ENCODE measurements around the gene TMEM95. TPM values are rescaled to one million over a fixed set of nuclear protein-coding genes. Genes with fewer than 3 reads are reported as not detected.

Gene TMEM95
- polyA plus RNA-seq, 1 experiment = not detected

GRCh38 chr17:7347630-7348477 is 7.1 kb upstream of the TMEM95 start:
- TF ChIP-seq, protein P1, sequence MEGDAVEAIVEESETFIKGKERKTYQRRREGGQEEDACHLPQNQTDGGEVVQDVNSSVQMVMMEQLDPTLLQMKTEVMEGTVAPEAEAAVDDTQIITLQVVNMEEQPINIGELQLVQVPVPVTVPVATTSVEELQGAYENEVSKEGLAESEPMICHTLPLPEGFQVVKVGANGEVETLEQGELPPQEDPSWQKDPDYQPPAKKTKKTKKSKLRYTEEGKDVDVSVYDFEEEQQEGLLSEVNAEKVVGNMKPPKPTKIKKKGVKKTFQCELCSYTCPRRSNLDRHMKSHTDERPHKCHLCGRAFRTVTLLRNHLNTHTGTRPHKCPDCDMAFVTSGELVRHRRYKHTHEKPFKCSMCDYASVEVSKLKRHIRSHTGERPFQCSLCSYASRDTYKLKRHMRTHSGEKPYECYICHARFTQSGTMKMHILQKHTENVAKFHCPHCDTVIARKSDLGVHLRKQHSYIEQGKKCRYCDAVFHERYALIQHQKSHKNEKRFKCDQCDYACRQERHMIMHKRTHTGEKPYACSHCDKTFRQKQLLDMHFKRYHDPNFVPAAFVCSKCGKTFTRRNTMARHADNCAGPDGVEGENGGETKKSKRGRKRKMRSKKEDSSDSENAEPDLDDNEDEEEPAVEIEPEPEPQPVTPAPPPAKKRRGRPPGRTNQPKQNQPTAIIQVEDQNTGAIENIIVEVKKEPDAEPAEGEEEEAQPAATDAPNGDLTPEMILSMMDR (IDR thresholded peaks at IDR 0.05; ENCODE audit: insufficient read depth, low read depth, low read length) = no peak

DNA sequence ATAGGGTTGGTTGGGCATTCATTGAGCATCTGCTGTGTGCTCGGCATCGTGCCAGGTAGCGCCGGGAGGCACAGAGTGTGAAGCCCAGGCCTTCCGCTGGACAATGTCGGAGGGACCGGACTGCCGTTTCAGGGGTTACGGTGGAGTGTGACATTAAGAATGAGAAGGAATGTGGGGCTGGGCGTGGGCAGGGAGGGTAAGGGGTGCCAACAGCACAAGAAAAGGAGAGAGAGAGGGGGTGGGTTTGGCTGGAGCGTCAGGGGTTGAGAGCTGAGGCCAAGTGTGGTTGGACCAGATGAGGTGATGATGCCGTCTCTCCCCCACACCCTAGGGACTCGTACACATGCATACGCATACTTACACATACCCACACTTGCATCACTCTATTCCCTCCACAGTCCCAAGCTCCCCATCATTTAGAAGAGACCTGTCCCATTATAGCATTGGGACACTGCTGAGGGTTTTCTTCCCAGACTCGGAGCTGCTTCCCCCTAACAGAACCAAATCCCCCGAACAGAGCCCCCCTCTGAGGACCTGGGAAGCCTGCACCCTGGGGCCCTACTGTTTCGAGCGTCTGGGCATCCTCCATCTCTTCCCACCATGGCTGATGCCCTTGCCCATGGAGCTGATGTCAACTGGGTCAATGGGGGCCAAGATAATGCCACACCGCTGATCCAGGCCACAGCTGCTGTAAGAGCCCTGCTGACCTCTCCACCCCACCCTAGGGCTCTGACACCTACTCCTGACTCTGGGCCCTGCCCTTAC is 6.3 kb upstream of the TMEM95 start:
- ChIA-PET POLR2A (interaction anchor here (0.6 to 1.1 kb wide), 2 partner anchors 19 to 212 kb away, joined by 3 read pairs; no protein-coding TSS in a partner anchor), CTCF (interaction anchor here (1.2 to 3.3 kb wide), 2 partner anchors 68 to 212 kb away, joined by 3 to 13 read pairs; partner anchors contain the start of genes SENP3 and SLC2A4)
- Histone ChIP-seq H3K36me3 (ENCODE audit: control insufficient read depth, insufficient read depth, low read length) (no peaks in the 10 kb centered on the region), H3K27me3 (ENCODE audit: control insufficient read depth, insufficient read depth, low read length) (no peaks in the 10 kb centered on the region; the same call in 1 of the 2 replicates), H3K4me3 (ENCODE audit: low read depth, low read length) (no peak overlapping the region)
- no peak for DNase-seq (ENCODE audit: low read depth)
- TF ChIP-seq, protein P1 (IDR thresholded peaks at IDR 0.05; ENCODE audit: insufficient read depth, low read depth, low read length) = no peak

More at GRCh38 chr17:7347630-7348477, 7.1 kb upstream of the TMEM95 start:
- Histone ChIP-seq H3K36me3 (ENCODE audit: control insufficient read depth, insufficient read depth, low read length) (no peaks in the 10 kb centered on the region), H3K27me3 (ENCODE audit: control insufficient read depth, insufficient read depth, low read length) (peaks cover 3% of the 10 kb centered on the region; the same call in 1 of the 2 replicates), H3K4me3 (ENCODE audit: low read depth, low read length) (no peak overlapping the region)
- CTCF ChIA-PET = interaction anchor here (1.2 to 3.3 kb wide), 2 partner anchors 67 to 213 kb away, joined by 3 to 13 read pairs; partner anchors contain the start of genes SENP3 and SLC2A4
- POLR2A ChIA-PET = interaction anchor here (0.6 to 1.1 kb wide), 2 partner anchors 18 to 213 kb away, joined by 3 read pairs; no protein-coding TSS in a partner anchor
- DNase-seq (ENCODE audit: low read depth) = no peak

DNA sequence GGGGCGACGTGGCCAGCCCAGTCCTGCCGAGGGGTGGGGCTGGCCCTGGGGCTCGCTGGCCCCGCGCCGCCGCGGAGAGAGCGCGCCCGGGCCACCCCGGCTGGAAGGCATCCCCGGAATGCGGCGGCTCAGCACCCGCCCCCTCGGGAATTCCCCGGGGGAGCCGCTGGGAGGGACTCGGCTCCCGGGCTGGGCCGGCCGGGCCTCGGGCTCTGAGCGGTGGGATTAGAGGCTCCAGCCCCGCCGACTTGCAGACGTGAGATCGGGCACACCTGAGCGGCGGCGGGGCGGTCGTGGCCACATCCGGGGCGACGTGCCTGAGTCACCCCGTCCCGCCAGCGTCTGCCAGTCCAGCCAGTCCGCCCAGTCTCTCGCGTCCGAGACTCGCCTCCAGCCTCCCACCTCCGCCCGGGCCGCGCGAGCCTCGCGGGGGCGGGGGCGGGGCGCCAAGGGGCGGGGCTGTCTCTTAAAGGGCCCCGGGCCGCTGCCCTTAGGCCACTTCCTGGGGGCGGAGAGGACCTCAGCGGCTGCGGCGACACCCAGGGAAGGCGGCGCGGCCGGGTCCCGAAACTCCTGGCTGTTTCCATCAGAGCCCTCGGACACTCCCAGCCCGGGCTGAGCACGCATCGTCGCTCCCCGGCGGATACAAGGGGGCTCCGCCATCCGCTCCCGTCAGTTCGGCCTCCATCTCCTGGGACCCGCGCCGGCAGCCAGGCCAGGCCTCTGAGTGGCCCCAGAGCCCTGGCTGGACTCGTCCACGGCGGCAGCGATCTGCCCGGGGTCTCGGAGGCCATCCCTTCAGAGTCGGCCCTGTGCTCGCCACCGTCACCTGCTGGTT is 3.1 kb upstream of the TMEM95 start, which contains the start of gene KCTD11:
KCTD11 (plus strand) TSS at position 498 of the 838 bp plus-strand sequence.
- no peaks in the 10 kb centered on the region for H3K36me3 ChIP-seq (ENCODE audit: control insufficient read depth, insufficient read depth, low read length)
- TF ChIP-seq, protein P1 (IDR thresholded peaks at IDR 0.05; ENCODE audit: insufficient read depth, low read depth, low read length) = peak; percentile 75; the same call in 1 of the 2 replicates
- H3K4me3 ChIP-seq (ENCODE audit: low read depth, low read length) = peak within 1 kb of the TSS; percentile 71
- ChIA-PET CTCF (interaction anchor here (0.6 to 4.8 kb wide), 4 partner anchors 8 to 209 kb away, joined by 3 to 40 read pairs (median 5); partner anchors contain the start of gene SENP3), POLR2A (interaction anchor here (0.6 kb wide), 1 partner anchor 336 kb away, joined by 3 read pairs; the partner anchor contains the start of gene TP53)
- no peaks in the 10 kb centered on the region for H3K27me3 ChIP-seq (ENCODE audit: control insufficient read depth, insufficient read depth, low read length)
- DNase-seq (ENCODE audit: low read depth) = peak; percentile 63

- CTCF ChIA-PET = interaction anchor here (0.7 to 4.8 kb wide), 2 partner anchors 52 to 208 kb away, joined by 3 to 40 read pairs; partner anchors contain the start of genes SENP3 and TMEM256
- H3K27me3 ChIP-seq (ENCODE audit: control insufficient read depth, insufficient read depth, low read length) = no peaks in the 10 kb centered on the region
- peak overlapping the region; percentile 71 for H3K4me3 ChIP-seq (ENCODE audit: low read depth, low read length)
- POLR2A ChIA-PET = no interaction called here
- no peak for DNase-seq (ENCODE audit: low read depth)
- TF ChIP-seq, protein P1 (IDR thresholded peaks at IDR 0.05; ENCODE audit: insufficient read depth, low read depth, low read length) = no peak; the same call in 1 of the 2 replicates
- no peaks in the 10 kb centered on the region for H3K36me3 ChIP-seq (ENCODE audit: control insufficient read depth, insufficient read depth, low read length)
These were observed 2.5 kb upstream of the TMEM95 start for GRCh38 chr17:7352503-7352889.
